SKM-1 treated with dmso at 0.1 percent for 144 hours (cell line): ENCODE measurements around the gene PTPRM.

Source experiments
- DNase-seq: peaks from one replicate; lab custom pipeline; 2025; ENCODE audit not compliant: unreplicated experiment; lab: John Stamatoyannopoulos, UW

Gene PTPRM

DNA sequence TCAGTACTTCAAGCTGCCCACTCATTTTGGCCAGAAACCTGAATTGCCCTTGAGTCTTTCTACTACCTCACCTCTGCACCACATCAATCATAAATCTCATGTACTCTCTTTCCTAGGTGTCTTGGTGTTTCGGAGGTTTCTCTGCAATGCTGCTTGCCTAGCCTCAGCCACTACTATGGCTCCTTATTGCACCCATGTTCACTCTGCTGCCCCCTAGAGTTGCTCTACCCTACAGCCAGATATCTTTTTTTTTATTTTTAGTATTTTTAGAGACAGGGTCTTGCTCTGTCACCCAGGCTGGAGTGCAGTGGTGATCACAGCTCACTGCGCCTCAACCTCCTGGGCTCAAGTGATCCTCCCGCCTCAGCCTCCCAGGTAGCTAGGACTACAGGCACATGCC, 413.0 kb downstream of the PTPRM start:
- DNase-seq: no peak

DNA sequence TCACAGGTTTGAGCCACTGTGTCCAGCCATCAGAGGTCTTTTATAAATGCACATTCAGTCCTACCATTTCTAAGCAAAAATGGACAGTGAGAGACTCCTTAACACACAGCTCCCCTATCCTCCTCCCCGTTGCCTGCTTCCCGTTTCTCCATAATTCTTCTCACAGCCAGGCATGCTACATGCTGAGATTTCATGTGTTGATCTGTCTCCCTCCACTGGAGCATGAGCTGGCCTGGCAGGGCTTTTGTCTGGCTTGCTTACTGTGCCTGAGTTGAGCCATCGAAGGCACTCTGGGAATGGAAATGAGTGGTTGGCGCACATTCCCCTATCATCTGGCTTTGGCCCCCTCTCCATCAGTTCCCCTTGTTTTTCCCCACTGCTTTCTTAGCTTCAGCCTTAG, 413.5 kb downstream of the PTPRM start:
- DNase-seq: no peak

DNA sequence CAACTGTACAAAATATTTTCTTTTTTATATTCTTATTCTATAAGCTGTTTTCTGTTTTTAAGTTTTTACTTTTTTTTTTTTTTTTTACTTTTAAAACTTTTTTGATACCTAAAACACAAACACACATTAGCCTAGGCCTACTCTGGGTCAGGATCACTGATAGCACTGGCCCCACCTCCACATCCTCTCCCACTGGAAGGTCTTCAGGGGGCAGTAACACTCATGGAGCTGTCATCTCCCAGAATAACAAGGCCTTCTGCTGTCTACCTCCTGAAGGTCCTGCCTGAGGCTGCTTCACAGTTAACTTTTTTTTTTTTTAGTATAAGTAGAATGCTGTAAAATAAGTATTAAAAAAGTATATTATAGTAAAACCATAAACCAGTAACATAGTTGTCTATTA, 415.1 kb downstream of the PTPRM start:
- no peak for DNase-seq

DNA sequence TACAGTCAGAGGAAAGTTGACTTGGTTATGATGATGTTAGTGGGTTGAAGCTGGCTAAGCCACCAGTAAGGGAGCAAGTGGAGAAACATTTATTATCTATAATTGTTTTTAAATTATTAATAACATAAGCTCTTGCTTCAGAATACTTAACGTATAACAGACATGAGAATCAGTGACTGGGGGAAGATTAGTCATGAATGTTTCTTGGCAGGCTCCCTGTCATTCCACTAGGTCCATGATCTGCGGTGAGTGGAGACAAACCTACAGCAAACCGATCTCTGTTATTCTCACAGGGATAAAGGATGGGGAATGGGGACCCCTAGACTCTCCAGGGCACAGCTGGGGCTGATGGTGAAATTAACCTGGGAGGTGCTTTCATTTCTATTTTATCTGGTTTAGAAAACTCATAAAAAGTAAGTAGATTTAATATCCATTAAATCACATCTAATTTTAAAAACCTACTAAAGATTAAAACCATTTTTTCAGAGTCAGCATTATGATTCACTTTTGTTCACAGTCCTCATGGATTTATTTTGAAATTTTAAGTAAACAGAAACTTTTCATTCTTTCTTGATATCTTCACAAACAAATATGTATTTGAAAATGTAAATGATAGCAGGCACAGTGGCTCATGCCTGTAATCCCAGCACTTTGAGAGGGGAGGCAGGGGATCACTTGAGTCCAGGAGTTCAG, 420.3 kb downstream of the PTPRM start:
- no peak for DNase-seq

DNA sequence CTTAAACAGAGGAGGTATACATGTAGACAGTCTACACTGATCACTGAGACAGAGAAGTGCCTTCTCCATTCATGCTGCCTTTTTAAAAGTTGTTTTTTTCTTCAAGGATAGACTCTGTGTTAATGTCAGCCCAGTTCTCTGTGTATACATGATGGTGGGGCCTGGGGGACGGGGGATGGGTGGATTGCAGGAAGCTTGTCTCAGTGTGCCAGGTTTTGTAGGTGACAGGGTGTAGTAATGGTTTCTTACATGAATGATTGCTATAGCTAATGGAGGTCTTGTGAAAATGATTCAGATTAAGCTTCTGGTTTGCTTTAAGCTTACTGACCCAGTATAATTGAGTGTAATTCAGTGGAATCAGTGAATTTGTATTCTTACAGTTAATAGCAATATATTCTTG, 423.6 kb downstream of the PTPRM start:
- DNase-seq: no peak

DNA sequence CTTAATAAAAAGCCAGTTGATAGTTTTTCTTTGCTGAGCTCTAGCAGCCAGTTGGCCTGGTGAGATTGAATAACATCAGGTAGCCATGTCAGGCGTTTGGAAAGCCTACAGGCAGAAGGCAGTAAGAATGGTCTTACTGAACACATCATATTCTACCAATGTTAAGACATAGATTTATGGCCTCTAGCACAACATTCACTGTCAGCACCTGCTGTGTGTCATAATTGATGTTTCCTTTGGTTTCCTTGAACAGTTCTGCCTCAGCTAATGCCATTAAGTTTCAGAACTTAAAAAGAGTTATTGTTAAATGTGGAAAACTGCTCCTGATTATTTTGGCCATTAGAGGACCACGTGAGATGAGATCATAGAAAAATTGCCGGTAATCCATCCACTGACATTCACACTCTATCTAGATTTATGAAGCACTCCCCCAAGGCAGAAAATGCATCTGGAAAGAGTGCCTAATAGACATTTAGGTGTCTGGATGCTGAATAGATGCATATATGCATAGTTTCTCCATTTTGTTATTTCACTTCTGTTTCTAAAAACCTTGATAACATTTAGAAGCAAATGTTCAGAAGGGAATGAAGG, 434.7 kb downstream of the PTPRM start:
- DNase-seq: no peak

DNA sequence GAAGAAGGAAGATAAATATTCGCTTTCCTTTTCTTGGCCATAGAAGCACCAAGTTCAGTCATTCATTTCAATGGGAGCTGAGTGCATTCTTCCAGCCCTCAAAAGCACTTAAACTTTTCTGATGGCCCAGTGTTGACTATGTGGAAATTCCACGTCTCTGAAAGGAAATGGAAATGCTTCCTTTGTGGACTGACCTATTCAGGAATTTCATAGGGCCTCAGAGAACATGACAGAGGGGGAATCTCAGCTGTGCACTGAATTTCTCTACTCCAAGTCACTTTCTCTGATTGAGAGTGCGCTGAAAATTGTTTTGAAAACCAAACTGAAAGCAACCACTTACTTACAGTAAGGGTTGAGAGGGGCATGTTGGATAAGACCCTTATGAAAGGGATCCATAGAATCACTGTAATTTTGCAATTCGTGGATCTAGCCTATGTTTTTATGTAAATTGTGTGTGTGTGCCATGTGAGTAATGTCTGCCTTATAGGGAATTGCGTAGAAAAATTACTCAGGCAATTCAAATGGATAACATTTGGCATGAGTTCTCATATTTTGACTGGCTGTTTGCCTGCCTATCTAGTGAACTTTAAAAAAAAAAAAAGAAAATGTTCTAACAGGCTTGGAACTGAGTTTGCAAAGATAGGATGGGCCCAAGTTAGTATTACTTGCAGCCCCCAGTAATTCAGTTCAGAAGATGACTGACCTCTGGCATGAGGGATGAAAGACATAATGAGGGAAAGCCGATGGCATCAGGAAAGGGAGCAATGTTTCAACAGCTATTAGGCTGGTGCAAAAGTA, 437.0 kb downstream of the PTPRM start:
- DNase-seq: no peak

DNA sequence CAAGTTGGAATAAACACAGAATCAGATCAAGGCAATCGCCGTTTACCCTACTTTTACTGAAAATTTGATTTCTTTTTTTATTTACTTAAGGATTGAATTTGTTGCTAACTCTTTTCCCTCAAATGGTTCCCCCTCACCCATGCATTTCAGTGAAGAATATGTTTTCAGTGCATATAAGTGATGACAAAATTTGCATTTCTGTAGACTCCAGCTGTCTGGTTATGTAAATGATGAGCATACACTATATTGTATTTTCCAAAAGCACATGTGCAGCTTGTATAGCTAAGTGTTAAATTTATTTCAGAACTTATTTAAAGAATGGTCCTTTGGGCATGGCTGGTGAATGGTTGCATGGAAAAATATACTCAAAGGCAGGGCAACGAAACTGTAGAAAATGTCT, 437.7 kb downstream of the PTPRM start:
- DNase-seq: no peak

DNA sequence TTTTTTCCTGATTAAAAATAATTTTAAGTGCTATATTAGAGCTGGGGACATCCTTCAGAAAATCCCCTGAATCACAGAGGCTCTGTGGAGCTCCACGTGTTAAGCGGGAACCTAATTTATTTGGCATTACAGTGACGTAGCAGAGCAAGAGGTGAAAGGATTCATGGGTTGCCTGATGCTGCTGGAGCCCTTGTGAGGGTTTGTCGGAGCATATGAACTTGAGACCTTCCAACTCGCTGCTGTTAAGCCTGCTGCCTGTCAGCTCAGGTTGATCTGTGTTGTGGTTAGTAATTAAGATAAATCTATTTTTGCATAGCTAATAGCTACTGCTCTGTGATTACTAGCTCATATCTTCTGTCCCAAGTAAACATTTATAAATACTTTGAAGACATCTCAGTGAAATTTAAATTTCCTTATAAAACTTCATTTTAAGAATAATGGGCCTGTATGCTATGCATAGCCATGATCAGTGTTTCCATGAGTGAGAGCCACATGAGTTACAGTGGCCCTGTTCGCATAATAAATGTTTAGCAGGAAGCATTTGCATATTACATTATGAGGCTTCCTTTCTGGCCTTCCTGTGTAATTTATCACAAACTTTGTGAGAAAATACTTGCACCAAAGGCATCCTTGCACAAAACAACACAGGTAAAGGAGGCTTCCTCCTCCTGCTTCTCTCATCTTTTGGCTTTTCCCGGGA, 438.9 kb downstream of the PTPRM start:
- no peak for DNase-seq

DNA sequence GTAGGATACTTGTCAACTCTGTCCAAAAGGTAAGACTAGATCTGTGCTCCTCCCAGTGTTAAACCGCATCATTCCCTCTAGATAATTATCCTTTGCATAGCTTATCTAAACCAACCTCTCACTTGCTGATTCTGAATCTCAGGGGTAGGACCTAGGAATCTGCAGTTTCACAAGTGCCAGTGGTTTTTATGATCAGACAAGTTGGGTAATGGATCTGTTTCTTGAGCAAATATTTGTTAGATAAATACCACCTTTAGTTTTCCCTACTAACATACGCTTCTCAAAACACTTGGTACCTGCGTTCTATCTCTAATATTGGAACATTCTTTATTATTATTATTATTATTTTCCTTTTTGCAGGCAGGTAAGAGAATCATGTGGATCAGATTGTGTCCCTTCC, 439.9 kb downstream of the PTPRM start:
- DNase-seq: no peak

DNA sequence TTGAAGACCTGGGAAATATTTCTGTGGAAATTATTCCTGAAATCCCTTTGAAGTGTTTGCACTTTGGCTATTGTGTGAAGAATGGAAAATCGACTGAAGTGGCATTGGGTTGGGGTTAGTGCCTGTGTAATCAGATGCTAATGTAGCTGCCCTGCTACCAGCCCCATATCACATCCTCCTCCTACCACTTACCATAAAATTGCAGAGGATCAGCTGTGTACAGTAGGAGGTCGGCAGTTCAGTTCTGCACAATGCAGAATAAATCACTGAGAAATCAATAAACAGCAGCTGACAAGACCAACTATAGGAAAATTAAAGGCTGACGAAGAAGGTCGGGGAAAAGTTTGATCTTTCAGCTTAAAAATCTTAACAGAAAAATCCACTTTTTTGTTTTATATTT, 440.9 kb downstream of the PTPRM start:
- no peak for DNase-seq

DNA sequence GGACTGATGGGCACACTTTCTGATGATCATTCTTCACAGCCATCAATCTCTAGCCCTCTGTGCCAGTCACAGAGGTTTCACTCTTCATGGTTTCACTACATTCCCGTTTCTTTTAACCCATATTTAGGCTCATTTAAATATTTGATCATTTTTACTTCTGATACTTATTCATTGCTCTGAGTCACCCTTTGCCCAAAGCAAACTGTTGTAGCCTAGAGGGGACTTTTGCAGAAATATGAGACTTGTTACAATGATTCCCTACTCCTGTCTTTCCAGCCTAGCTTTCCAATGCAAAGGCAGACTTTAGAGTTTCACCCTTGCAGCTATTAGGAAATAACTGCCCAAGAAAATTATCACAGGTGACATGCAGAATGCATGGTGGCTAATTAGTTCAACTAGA, 444.2 kb downstream of the PTPRM start:
- no peak for DNase-seq

DNA sequence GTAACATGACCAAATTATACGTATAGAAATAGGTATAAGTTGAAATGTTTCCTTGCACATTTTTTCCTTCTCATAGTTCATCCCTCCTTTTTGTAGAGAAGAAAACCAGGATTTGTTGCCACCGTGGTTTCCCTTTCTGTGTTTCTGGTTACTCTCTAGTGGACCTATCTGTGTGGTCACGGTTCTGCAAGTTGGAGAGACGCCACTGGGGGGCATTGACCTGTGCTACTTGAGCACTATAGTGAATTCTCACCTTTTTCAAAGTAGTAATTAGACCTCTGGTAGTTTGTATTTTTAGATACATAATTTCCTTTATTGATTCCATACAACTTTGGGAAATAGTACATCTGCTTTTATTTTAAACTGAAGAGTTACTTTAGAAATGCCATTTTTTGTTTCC, 444.8 kb downstream of the PTPRM start:
- DNase-seq: no peak

DNA sequence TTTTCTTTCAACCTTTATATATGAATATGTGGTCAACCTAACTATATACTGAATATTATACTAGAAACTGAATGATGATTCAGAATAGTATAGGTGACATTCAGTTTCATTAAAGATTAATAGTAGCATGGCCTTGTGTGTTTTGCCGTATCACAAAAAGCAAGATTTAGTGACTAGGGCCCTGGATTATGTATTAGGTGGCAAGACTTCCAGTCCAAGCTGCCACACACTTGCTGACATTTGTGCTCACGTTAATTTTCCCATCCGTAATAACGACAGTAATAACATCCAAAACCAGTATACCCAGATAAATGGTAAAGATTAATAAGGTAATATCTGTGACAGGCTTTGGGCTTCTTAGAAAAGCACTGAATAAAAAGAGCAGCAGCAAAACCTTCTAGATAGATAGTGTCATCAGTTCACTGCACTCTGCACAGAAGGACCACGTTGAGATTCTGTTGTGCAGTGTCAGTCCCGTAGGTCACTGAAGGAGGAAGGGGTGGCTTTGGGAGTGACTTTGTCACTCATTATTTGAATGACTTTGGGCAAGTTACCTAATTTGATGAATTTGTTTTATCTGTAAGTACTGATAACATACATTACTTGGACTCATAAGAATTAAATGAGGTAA, 451.7 kb downstream of the PTPRM start:
- DNase-seq: no peak

DNA sequence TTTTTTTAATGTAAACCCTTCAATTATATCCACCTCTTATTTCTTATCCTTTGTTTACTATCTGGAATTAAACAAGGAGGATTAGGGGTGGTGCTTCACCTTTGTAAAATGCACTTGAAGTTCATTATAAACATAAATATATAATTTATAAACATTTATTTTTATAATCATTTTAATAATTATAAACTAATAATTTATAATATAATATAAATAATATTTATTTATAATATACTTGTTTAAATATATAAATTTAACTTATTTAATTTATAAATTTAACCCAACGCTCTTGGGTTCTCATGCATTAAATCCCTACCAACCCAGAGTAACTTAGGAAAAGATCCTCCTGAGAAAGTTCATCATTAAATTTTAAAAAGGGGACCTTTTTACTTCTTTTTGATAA, 452.5 kb downstream of the PTPRM start:
- no peak for DNase-seq

DNA sequence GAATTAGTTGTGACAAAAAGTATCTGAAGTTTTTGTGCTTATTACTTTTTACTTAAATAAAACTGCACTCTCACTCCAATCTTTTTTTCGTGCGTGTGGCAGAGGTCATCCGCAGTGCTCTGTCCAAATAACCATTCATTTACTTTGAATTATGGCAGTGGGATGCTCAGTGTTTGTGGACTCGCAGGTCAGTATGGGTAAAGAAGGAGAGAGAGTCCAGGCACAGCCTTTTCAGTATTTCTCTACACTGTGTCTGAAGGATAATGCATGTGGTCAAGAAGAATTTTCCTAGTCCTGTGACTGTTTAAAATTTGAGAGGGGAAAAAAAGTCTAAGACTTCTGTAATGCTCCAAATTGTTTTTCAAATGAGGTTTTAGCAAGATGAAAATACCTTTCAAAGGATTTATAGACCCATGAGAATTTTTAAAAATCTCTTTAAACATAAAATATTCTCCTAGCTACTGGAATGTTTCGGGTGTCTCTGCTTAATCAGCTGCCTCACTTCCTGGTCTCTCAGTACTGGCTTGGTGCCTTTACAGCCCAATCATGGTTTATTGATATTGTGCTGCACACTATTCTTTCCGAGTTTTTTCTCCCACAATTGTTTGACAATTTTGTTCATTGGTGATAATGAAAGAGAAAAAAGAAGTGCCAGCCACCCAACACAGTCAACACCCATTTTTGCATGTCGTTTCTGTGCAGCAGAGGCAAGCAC, 453.2 kb downstream of the PTPRM start:
- no peak for DNase-seq

DNA sequence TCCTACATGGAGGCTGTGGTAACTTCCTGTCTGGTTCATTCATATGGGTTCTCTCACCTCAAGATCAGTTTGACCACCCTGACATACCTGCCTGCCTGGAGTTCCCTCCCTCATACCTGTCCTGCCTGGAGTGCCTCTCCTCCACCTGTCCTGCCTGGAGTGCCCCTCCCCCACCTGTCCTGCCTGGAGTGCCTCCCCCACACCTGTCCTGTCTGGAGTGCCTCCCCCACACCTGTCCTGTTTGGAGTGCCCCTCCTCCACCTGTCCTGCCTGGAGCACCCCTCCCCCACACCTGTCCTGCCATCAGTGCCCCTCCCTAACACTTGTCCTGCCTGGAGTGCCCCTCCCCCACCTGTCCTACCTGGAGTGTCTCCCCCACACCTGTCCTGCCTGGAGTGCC, 461.9 kb downstream of the PTPRM start:
- DNase-seq: no peak

DNA sequence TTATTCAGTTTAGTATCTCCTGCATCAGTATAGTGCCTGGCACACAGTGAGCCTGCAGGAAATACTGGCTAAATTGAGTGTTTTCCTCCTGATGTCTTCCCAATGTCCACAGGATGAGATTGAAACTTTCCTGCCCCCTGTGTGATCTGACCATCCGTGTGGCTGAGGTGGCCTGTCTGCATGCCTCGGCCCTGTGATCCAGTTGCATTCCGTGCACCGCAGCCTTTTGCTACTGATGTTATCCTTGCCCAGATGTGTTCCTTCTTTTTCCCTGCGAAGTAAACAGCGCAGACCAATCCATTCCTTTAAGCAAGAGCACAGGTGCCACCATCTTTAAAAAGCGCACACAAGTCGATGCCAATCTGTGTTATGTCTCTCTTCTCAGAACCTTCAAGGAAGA, 462.6 kb downstream of the PTPRM start:
- no peak for DNase-seq

DNA sequence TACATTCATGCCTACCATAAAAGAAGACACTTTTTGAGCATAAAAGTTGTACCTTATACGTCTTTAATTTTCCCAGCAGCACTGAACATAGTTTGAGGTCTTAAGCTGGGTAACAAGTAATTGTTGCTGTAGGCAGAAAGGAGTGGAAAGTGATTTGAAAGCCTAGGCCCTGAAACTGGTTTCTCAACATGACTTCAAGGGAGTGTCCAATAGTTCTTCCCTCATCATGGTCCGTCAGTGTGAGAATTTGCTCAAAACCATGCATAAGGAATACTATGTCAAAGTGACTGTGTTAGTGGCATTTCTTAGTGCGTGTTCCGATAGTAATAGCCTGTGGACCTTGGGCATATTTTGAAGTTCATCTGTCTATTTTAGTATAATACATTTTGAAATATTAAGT, 463.1 kb downstream of the PTPRM start:
- DNase-seq: no peak

DNA sequence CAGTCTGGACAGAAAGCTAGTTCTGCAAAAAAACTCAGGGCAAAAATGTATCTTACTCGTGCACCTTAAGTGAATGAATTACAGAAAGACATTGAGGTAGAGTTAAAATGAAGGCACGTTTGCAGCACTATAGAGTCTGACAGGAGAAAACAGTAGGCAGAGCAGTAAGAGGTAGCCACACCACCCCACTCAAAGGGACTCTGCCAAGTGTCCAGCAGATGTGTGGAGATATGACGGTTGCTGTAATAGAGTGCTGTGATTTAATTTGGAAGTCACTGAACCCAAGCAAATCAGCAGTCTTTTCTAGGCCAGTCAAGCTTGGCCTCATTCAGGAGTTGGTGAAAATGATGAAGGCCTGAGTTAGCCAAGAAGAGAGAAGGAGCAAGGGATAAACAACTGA, 464.4 kb downstream of the PTPRM start:
- DNase-seq: no peak

DNA sequence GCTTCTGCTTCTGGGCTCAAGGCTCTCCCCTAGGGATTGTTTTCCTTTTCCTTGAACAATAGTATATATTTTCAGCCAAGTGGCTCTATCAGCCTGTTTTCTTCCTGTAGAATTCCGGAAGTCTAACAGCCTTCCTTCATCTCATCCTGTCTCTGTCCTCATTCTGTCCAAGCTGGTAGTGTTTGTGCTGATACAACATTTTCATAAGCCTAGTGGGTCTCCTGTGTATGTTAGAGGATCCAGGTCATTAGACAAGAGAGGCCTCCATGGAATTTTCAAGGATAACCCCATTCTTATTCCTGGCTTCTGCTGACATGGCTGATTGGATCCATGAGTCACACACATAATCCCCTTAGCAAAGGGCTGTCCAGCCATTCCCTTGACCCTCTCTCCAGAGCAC, 467.6 kb downstream of the PTPRM start:
- no peak for DNase-seq
